T-helper 2 cell (primary cell): ENCODE measurements around the gene ARHGEF3.

Source experiments
- DNase-seq, 5 experiments: peaks; one replicate each; pipeline versions ENCODE4 v3.0.0 to v3.0.0-alpha.2; 2012 to 2022

ARHGEF3 gene

DNA sequence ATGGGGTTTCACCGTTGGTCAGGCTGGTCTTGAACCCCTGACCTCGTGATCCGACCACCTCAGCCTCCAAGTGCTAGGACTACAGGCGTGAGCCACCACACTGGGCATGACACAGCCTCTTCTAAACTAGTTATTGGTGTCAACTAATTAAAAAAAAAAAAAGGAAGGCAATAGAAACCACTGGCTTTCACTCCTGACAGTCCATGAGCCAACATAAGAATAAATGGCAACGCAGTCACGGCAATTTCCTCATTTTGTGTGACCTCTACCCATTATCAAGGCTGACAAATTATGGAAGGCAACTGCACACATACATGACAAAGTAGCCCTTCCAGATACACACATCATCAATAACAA lies 5.9 kb downstream of the ARHGEF3 start:
- DNase-seq = no peak

DNA sequence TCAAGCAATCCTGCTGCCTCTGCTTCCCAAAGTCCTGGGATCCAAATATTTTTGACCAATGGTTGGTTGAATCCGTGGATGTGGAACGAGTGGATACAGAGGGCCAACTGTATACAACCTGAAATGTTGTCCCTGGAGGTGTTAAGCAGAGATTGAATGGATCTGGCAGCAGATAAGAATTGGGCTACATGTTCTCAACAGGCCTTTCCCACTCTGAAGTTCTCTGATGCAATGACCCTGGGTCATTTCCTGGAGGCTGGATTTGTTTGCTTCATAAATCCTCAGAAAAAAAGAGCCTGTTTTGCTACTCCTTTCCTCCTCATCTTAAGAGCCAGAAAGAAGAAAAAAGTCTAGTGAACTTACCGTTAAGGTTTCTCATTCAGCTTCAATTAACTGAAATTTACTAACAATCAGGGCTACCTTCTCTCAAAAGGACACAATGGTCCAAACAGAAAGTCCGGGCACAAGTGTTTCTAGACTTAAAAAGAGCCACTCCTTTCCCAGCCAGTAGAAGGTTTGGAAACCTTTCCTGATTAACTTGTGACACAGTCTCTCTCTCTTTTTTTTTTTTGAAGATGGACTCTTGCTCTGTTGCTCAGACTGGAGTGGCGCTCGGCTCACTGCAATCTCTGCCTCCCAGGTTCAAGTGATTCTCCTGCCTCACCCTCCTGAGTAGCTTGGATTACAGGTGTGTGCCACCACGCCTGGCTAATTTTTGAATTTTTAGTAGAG lies 6.5 kb downstream of the ARHGEF3 start:
- no peak for DNase-seq

GRCh38 chr3:56792193-56792592 lies 9.6 kb downstream of the ARHGEF3 start:
- DNase-seq = no peak

DNA sequence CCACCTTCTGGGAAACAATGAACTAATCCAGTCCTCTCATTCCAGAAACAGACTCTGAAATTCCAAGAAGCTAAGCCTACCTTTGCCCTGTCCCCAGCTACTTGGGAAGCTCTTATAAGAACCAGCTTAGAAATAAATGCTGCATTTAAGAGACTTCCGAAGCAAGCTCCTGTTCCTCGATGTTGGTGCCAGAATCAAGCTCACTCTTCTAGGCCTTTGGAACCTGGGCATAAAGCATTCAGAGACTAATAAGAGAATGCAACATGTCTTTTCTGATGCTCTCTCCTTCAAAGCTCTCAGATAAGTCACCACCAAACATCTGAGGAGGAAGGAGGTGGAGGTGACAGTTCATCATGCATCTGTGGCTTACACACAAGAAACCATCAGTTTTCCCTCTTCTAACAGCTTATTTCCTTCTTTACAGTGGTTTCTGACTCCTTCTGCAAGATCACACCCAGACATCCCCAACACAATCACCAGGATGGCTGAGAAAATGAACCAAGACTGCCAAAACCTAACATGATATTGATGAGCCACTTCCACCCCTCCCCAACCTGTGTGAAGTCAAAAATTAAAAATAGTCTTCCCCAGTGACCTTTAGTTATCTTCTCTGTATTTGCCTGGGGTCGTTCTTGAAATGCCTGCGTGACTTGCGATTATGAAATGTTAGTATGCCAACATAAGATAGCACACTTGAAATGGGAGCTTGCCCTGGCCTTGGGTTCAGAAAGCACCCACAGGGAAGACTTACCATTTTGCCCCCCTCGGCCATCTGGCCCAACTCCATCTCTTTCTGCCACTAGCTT lies 11.5 kb downstream of the ARHGEF3 start:
- DNase-seq = peak in 2 of 5 experiments; percentile 70 to 74

- no peak for DNase-seq
These were observed 12.7 kb downstream of the ARHGEF3 start for GRCh38 chr3:56789076-56789475.

DNA sequence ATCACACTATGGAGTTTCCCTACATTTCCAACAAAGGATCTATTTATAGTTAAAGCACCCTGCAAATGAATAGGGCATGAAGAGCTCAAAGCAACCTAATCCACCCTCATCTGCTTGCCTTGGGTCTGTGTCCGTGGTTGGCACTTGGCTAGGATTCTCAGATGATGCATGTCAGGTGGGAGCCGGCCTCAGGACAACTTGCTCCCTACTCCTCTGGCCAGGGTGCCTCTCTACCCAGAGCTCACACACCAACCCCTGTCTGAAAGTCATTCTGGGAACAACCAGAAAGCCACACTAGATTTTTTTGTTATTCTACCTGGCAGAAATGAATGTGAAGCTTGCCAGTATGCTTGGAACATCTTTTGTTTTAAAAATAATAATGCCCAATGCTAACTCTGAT lies 13.2 kb downstream of the ARHGEF3 start:
- no peak for DNase-seq

- peak in 3 of 5 experiments; percentile 15 to 79 (median 52) for DNase-seq
These were observed 13.9 kb downstream of the ARHGEF3 start for GRCh38 chr3:56787784-56788256.

GRCh38 chr3:56787258-56787775 lies 14.4 kb downstream of the ARHGEF3 start:
- peak in 1 of 5 experiments; percentile 62 for DNase-seq

DNA sequence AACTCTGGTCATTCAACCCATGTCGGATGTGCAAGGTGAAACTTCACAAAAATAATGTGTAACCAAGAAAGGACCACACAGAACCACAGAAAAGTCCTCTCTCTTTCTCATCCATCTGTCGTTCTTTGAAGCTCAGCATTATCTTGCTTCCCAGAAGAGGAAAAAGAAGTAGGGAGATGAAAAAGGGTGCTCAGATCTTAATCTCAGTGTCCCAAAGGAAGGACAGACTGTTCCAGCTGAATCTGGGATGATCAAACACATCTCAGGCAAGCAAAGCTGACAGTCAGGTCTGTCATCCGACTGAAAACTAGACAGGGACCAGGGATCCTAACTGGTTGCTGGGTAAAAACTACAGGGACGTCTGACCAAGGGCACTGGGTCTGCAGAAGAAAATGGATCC lies 16.2 kb downstream of the ARHGEF3 start:
- DNase-seq = peak in 1 of 5 experiments; percentile 21

GRCh38 chr3:56784448-56785001 lies 17.2 kb downstream of the ARHGEF3 start:
- DNase-seq = no peak

DNA sequence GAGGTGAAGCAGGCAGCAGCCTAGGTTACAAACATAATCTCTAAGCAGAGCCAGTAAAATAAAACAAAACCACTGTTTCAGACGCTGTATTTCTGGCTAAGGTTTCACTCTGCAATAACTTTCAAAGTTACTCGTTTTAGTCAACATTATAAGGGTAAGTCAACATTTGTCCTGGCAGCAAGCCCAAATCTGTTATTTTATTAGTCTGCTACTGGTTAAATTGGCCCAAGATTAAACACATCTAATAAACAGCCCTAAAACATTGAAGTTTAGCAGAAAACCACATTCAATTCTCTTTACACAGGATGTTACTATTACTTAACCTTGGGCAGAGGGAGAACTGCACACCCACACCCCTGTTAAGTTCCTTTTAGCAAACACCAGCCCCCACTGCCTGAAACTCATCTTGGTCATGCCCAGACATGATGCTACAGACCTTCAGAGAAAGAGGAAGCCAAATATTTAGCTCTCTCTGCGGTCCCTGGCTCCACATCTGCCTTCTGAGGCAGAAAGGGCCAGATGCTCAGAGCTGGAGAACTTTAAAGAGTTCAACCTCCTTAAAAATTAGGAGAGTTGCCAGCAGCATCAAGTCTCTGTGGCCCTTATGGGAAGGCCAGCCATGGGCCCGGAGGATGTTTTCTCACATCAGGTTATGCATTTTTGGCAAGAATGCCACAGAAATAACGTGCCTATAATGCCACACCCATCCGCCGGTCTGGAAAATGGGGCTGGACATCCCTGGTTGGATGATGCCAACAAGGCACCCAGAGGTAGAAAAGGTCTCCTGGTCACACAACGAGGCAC lies 17.9 kb downstream of the ARHGEF3 start:
- peak in 4 of 5 experiments; percentile 35 to 96 (median 59) for DNase-seq

DNA sequence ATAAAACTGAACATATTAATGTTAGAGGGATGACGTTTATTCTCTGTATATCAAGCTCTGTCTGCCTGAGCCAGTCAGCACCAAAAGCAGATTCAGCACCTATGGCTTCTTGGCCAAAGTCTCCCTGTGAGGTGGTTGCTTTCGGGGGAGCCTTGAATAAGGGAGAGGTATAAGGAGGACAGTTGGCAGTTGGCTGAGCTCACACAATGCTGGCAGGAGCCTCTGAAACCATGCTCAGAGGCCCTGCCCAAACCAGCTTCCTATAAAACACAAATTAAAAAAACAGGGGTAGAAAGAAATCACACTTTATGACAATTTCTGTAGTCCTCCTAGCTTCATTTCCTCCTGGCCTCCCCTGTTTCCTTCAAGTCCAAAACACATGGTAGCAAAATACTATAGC lies 18.8 kb downstream of the ARHGEF3 start:
- peak in 1 of 5 experiments; percentile 56 for DNase-seq

- DNase-seq = no peak
These were observed 19.5 kb downstream of the ARHGEF3 start for GRCh38 chr3:56782215-56782614.

- DNase-seq = no peak
These were observed 20.0 kb downstream of the ARHGEF3 start for GRCh38 chr3:56781762-56782161.

DNA sequence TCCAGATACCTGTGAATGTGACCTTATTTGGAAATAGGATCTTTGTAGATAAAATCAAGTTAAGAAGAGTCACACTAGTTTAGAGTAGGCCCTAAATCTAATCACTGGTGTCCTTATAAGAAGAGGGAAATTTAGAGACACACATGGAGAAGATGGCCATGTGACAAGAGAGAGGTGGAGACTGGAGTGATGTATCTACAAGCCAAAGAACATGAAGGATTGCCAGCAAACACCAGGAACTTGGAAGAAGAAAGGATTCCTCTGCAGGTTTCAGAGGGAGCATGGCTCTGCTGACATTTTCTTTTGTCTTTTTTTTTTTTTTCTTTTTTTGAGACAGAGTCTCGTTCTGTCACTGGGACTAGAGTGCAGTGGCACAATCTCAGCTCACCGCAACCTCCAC lies 20.8 kb downstream of the ARHGEF3 start:
- no peak for DNase-seq

DNA sequence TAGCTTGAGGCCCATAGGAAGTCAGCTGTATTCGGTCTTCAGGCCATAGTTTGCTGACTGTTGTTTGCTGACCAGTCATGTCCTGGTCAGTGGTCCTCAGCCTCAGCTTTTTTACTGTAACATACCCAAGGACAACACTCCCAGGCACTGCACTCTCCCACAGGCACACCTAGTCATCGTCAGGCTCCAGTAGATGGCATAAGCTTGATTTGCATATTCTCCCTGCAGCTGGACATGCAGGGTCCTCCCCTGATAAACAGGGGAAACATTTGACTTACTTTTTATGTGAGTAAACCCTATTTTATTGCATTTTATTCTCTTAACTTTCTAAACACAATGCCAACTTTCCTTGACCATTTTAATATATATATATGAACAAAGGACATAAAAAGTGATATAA lies 22.9 kb downstream of the ARHGEF3 start:
- DNase-seq = no peak

DNA sequence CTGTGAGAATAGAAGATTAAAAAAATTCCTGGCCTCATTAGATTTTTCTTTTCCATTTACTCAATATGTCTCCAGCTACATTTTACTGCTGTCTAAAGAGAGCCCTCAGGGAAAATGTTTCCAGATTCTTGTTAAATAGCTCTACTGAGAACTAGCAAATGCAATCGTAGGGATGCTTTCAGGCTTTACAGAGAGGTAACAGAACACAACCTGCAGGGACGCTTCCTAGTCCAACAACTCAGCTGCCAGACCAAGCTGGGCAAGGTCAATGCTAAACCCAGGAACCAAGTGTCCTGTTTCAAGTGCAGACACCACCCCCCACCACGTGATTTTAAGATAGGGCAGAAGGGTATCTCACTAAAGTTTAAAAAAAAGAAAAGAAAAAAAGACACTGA lies 25.2 kb downstream of the ARHGEF3 start:
- DNase-seq = no peak

GRCh38 chr3:56775838-56776555 lies 25.8 kb downstream of the ARHGEF3 start:
- no peak for DNase-seq

DNA sequence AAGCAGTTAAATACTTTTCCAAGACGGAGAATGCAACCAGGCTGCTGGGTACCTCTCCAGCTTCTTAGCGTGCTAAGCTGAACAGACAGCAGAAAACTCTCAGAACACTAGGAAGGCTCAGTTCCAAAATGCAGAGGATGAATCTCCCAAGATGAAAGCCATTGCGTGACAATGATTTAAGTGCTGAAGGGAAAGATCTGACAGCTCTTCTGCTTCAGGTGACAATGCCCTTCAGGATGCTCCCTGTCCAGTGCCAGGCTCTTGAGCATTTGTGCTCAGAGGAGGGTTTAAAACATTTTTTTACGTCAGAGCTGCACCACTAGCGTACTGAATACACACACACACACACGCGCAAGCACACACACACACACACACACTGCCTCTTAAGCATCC lies 26.3 kb downstream of the ARHGEF3 start:
- DNase-seq = no peak

GRCh38 chr3:56773986-56774385 lies 27.8 kb downstream of the ARHGEF3 start:
- no peak for DNase-seq

GRCh38 chr3:56772952-56773938 lies 28.5 kb downstream of the ARHGEF3 start:
- no peak for DNase-seq
